ENCODE data around the gene FRYL. TPM values are rescaled to one million over a fixed set of nuclear protein-coding genes. Genes with fewer than 3 reads are reported as not detected.

FRYL gene
- total and polyA plus RNA-seq, 2 of the 13 experiments (the other 11 are each of a cell fraction or from before 2014, with no cell fraction given) = 9.7 to 19.6 TPM

- TF ChIP-seq ZBTB42 (CRISPR knock-in tag; IDR thresholded peaks at IDR 0.05) (no peak), ZSCAN12 (CRISPR knock-in tag; IDR thresholded peaks at IDR 0.05) (no peak), CTCF (CRISPR knock-in tag; IDR thresholded peaks at IDR 0.05) (no peak), TAF15 (IDR thresholded peaks at IDR 0.05; ENCODE audit: low read depth, low read length, poor library complexity, severe bottlenecking) (no peak), MED1 (CRISPR knock-in tag; IDR thresholded peaks at IDR 0.05) (no peak), U2AF1 (optimal IDR thresholded peaks at IDR 0.05; ENCODE audit: low read depth, low read length) (no peak), KDM6A (CRISPR knock-in tag; IDR thresholded peaks at IDR 0.05; ENCODE audit: low read depth) (no peak), ZNF121 (CRISPR knock-in tag; IDR thresholded peaks at IDR 0.05) (no peak), PCBP1 (IDR thresholded peaks at IDR 0.05; ENCODE audit: borderline replicate concordance, low read depth, low read length) (no peak), RFX1 (IDR thresholded peaks at IDR 0.05) (no peak), MAFG (CRISPR knock-in tag; IDR thresholded peaks at IDR 0.05) (no peak), BCL6 (CRISPR knock-in tag; IDR thresholded peaks at IDR 0.05) (peak; percentile 63; the same call in 1 of the 2 replicates), LBX2 (CRISPR knock-in tag; IDR thresholded peaks at IDR 0.05; ENCODE audit: borderline replicate concordance) (no peak), YEATS2 (CRISPR knock-in tag; IDR thresholded peaks at IDR 0.05; ENCODE audit: borderline replicate concordance) (no peak), ZNF615 (CRISPR knock-in tag; IDR thresholded peaks at IDR 0.05; ENCODE audit: borderline replicate concordance) (no peak), RERE (CRISPR knock-in tag; IDR thresholded peaks at IDR 0.05; ENCODE audit: low read depth) (no peak), ZNF432 (CRISPR knock-in tag; IDR thresholded peaks at IDR 0.05; ENCODE audit: borderline replicate concordance) (no peak), ATF4 (CRISPR knock-in tag; IDR thresholded peaks at IDR 0.05) (no peak), ZNF513 (CRISPR knock-in tag; conservative IDR thresholded peaks at IDR 0.05) (no peak), HIVEP1 (CRISPR knock-in tag; IDR thresholded peaks at IDR 0.05) (no peak), HOXD1 (CRISPR knock-in tag; IDR thresholded peaks at IDR 0.05) (no peak)
Observed at GRCh38 chr4:48718818-48719465, 61.1 kb downstream of the FRYL start (continued).

All from HepG2 (cell line).